Gastrocnemius medialis (tissue), 4 donors: ENCODE measurements around the gene EMCN.

Experiments used
- POLR2A ChIP-seq, 2 donors: fragments of 450-650 bp; IDR thresholded peaks; one replicate each; pipeline ENCODE4 v1.6.1; 2017; ENCODE audit warnings: antibody characterized with exemption in 2 of 2, mild to moderate bottlenecking in 2 of 2, moderate library complexity in 2 of 2
- TF ChIP-seq, protein P1 (sequence below), 5 experiments: fragments of 450-650 bp in 3 of 5; fragments of 200-600 bp in 2 of 5; sonication (generic) in 2 of 5; IDR thresholded peaks in 4 of 5; conservative IDR thresholded peaks in 1 of 5; 1 replicate in 4 of 5; 2 replicates in 1 of 5; pipeline ENCODE4 v1.5.1; 2016 to 2019; ENCODE audit warnings: antibody characterized with exemption in 5 of 5, mild to moderate bottlenecking in 3 of 5, moderate library complexity in 3 of 5

GRCh38 chr4:100504086-100504874 is 13.5 kb downstream of the EMCN start:
- TF ChIP-seq, protein P1, sequence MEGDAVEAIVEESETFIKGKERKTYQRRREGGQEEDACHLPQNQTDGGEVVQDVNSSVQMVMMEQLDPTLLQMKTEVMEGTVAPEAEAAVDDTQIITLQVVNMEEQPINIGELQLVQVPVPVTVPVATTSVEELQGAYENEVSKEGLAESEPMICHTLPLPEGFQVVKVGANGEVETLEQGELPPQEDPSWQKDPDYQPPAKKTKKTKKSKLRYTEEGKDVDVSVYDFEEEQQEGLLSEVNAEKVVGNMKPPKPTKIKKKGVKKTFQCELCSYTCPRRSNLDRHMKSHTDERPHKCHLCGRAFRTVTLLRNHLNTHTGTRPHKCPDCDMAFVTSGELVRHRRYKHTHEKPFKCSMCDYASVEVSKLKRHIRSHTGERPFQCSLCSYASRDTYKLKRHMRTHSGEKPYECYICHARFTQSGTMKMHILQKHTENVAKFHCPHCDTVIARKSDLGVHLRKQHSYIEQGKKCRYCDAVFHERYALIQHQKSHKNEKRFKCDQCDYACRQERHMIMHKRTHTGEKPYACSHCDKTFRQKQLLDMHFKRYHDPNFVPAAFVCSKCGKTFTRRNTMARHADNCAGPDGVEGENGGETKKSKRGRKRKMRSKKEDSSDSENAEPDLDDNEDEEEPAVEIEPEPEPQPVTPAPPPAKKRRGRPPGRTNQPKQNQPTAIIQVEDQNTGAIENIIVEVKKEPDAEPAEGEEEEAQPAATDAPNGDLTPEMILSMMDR (IDR thresholded peaks at IDR 0.05 in 4 of 5, conservative IDR thresholded peaks at IDR 0.05 in 1 of 5): no peak
- no peak for TF ChIP-seq POLR2A (IDR thresholded peaks at IDR 0.05)
